NCI-H1694 treated with DMSO at 0.1 percent for 48 hours (cell line): Measurements from ENCODE around the gene CLINT1.
A peak's percentile ranks its signal among the peaks of the same experiment; 100 is the strongest.

Experiments used
- DNase-seq: peaks from one replicate; lab custom pipeline; 2025; lab: John Stamatoyannopoulos, UW

The CLINT1 gene

DNA sequence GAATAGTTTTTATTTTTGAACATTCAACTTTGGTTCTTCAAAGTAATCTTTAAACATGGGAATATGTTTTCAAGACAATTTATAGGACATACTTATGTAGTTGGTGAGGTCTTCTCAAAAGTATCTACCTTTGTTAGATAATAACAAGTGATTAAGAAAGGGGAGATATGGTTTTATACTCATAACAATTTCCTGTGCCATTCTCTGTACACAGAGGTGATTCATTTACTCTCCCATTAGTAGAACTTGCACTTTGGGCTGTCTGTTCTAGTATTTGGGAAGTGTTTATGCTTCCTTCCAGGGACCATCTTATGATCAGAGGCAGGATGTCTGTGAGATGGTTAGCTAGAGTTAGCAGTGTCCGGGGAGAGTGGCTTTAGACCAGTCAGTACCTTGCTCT lies 100.2 kb downstream of the CLINT1 start:
- DNase-seq, result no peak

- DNase-seq, result no peak
These were observed 102.8 kb downstream of the CLINT1 start for GRCh38 chr5:157756122-157756521.

DNA sequence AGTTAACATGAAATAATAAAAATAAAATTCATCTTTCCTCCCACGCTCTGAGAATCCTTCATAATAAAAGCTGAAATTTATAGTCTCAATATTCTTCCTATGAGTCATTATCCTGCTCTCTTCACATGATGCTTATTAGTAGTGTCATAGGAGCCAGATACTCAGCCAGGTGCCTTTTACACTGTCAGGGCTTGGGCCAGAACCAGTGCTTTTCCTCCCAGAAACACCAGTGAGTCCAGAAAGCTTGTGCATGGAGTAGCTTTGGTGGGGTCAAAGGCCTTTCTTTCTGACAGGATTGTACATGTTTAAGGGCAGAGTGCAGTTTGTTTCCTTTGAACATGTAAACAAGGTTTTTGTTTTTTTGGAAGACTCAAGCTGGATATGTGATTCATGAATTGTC lies 108.6 kb downstream of the CLINT1 start:
- no peak for DNase-seq

DNA sequence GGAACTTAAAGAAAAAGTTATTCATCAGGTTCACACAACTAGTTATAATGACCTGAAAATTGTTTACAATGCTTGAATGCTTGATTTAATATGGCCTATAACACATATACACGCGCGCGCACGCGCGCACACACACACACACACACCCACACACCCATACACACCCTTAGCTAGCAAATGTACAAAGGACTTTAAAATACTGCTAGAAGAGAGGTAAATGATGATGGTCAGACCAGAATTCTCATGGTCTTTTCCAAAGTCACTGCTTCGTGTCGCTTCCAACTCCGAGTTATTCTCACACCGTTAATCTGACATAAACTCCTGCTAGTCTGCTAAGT lies 109.5 kb downstream of the CLINT1 start:
- DNase-seq, result no peak

DNA sequence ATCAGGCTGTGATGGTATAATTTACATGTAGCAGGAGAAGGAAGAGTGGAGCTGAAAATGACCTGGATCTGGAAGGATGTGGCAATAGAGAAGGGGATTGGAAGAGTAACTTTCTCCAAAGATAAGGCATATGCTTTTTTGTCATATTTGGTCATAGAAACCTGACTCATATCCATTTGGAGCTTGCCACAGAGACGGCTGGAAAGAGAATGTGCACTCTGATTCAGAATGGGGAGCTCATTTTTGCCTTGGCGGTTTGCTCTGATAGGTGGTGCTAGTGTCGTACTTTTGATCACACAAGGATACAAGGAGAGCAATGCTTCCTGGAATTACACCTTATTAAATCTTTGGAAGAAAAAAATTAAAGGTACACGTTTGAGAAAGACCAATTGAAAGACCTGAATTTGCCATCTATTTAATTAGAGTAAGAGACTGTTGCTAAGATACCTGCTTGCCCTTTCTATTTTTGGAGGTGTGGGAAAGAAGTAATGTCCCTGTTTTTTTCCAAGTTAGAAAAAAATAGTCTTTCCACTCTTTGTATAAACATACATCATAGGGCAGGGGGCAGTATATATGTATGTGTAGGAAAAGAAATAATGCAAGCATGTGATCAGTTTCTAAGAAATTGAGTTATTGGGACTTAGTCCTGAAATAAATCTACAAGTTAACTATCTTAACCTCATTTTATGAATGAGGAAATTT lies 110.0 kb downstream of the CLINT1 start:
- DNase-seq, result no peak

DNA sequence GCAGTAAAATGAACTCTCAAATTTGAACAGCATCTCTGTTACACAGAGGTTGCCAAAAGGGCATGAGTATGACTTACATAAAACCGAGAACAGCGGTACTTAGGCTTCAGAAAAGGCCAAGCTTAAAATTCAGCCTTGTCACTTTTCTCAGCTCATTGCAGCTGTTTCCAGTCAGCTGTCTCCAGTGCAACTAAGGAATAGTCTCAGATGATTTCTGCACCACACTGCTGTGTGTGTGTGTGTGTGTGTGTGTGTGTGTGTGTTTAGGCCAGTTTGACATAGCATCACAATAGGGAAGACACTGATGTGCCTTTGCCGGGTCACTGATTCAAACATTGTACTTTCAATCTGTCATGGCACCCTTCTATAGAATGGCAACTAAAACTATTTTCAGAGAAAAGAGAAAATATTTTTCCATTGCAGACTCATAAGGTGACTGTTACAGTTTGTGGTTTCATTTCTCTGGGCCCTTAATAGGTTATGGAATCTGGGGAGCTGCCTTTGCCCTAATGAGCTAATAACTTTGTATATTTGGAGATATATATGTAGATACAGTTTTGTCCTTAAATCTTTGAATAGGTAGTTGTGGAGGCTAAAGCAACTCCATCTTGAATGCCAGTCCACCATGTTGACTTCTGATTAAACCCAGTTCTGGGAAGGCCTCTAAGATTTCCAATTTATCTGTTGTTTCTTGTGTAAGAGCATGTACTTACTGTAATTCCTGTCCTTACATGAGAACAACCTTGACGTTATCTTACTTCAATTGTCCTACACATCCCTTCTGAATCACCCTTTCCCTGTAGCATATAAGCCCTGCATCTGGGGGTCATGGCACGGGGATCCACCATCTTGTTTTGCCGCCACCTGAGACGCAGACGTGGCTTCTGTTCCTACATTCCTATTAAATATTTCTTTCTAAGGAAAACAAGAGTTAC lies 110.9 kb downstream of the CLINT1 start:
- DNase-seq, result no peak

DNA sequence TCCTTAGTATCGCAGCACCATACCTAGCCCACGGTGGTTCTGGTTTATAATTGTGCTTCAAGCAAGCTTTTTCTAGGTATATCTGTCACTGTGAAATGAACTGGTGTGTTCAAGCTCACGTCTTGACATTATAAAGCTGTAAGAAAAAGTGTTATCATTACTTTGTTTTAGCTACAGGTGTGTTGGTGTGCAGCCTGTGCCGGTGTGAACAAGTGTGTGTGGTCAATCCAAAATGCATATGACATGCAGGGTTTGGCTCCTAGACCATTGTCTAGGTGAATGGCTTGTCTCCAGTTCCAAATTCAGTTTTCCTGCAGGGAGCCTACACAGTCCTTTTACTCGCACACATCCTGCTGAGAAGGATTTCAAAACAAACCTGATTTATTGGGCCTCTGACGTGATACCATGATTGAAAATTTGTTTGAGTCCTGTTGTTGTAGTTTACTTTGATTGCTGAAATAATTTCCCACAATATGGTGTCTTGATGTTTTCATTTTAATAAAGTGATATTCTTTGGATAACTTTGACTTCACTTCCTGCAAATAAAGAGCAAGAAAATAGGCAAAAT lies 111.7 kb downstream of the CLINT1 start:
- no peak for DNase-seq

DNA sequence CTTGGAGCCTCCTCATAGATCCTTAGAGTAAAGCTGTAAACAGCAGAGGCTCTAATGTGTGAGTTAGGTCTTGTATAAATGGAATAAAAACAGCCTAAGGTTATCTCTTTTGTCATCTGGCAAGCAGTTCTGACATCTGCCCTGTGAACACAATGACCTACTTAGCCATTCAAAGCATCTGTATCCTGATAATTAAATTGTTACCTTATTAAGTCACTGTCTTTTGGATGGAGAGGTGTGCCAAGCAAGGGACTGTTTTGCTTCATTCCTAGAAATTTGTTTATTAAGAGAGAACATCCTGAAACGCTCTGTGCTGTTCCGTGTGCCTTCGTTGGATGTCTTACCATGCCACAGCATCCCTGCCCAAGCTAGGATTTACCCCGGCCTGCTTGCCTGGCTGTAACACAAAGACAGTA lies 113.9 kb downstream of the CLINT1 start:
- no peak for DNase-seq

DNA sequence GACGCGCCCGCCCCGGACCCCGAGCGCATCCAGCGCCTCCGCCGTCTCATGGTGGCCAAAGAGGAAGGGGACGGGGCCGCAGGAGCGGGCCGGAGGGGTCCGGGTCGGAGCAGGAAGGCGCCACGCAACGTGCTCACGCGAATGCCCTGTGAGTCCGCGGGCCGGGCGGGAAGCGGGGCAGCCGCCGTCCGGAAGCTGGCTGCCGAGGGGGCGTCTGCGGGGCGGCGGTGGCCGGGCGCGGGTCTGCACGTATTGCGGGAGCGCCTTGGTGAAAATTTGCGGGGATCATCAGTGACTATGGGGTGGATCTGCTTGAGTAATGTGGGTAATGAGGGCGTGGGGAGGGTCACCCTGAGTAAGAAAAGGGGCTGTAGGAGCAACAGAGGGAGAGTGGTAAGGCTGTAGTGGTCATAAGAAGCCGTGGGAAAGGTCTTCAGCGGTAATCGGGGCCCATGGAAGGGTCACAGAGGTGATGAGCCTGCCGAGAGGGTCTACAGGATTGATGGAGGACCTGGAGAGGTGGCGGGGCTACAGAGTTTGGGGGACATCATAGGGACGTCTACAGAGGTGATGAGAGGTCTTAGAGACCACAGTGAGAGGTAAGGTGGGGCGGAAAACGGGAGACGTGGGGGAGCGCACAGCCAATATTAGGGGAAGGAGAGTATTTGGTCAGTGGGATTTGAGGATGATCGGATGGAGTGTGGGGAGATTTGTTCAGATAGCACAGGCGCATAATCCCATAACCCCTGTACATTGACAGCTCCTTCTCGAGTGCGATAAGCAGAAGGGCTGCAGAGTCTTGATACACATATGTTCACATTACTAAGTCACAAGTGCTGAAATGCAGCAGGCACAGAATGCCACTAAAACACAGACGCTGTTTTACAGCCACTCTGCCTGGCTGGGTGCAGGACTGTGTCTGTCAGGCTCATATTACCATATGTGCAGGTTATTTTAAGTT lies 114.6 kb downstream of the CLINT1 start:
- DNase-seq, result no peak

GRCh38 chr5:157743163-157744050 lies 115.5 kb downstream of the CLINT1 start, which contains the start of gene LSM11:
Gene LSM11 (plus strand): TSS chr5:157743712. CDS start chr5:157743751, 39 bp downstream.
- DNase-seq, result peak; percentile 75

DNA sequence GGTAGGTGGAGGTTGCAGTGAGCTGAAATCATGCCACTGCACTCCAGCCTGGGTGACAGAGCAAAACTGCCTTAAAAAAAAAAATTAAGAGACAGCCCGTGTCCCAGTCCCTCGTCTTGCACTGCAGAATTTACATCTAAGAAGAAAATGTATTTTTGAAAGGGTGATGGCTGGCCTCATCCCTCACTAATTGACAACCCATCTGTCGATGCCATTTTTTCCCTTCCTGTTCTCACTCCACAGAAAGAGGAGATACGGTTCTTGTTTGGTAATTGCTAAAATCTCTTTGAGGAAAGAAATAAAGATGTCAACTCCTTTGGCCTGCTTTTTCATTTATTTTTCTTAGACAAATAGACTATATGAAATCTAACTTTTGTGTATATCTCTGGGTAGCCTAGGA lies 117.8 kb downstream of the CLINT1 start:
- DNase-seq, result no peak

DNA sequence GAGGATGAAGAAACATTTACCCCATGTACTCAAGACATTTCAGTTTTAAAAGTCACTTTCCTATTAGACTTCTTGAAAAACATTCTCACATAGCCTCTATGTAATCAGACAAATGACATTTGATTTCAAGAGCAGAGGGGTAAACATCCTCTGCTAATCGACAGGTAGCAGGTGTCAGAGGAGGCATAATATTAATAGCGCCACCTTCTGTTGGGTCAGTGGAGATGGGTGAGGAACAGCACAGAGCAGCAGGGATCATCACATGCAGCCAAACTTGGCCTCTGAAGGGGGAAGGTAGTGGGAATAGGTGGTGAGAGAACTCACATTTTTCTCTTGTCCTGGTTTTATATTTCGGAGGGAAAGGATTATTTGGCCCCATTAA lies 118.7 kb downstream of the CLINT1 start:
- DNase-seq, result no peak

- DNase-seq, result no peak
These were observed 119.3 kb downstream of the CLINT1 start for GRCh38 chr5:157739388-157740228.

GRCh38 chr5:157735991-157736390 lies 123.0 kb downstream of the CLINT1 start:
- no peak for DNase-seq
